Hematopoietic multipotent progenitor cell treated with erythropoietin and hydrocortisone succinate and interleukin-3 and kit ligand, for 6 days (in vitro differentiated cells): ENCODE data around the gene MDM4.
"Not testable (repeated sequence)": the region's sequence is repeated elsewhere in the genome, so short reads cannot be mapped to it uniquely, and the experiment has no call there.

ENCODE experiments used
- DNase-seq: peaks from one replicate; pipeline ENCODE4 v3.0.0-alpha.2; 2015

MDM4 gene

DNA sequence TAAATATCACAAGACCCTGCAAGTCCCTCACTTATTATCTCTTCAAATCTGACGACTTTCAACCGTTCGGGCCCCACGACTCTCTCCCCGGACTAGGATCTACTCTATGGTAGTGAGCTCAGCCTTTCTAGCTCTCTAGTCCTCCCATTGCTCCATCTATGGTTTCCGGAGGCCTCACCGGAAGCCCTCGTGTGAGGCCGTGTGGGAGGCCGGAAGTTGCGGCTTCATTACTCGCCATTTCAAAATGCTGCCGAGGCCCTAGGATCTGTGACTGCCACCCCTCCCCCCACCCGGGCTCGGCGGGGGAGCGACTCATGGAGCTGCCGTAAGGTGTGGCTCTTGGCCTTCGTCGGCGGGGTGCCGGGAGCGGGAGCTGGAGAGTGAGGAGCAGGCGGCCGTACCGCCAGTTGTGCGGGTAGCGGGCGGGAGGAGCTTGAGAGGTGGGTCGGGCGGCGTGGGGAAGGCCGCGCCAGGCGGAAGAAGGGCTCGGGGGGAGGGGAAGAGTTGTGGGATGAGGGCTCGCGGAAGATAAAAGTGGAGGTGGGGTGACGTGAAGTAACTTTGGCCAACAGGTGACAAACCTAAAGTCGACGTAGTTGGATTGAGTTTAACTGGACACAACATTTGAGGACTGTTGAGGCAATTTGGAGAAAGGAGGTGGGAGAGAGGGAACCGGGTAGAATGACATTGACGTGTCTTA lies at the start of gene MDM4:
TSS of gene MDM4 (plus strand) at position 227 of the 700 bp plus-strand sequence. CDS start 9,113 bp downstream, outside the sequence.
- peak; percentile 99 for DNase-seq

DNA sequence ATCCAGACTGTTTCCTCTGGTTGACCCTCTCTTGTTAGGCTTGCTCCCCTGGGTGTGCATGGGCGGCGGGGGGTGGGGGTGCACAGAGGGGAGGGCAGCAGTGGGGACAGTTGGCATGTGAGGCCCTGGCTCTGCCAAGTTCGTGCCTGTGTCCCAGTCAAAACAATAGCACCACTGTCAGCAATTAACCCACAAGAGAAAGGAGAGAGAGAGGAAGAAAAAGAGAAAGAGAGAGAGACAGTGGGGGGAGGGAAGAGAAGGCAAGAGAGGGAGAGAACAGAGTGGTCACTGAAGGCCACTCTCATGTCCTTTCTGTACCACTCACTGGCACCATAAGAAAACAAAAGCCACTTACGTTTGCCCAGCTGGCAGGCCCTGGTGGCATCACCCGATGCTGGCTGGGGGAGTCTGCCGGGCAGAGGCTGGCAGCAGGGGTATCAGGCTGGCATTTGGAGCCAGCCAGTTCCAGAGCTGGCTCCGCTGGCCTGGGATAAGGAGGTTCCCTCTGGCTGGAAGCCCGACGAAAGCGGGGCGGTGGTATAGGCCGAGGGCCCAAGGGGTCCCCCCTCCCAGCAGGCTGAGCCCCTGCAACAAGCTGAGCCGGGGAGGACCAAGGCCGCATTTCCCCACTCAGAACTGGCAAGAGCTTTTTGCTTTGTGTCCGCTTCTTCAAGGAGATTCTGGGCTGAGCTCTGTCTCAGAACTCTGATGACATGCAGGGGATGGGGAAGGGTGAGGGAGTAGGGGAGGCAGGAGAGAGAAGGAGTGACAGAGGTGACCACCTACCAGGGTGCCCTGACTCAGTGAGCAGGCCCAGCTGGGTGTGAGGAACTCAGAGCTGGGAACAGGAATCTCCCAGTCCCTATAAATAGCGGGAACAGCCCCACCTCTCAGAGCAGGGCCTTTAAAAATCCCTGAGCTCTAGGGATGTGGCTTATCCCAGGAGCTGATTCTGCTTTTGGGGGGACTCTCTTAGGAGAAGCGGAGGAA lies 49.5 kb upstream of the MDM4 start:
- no peak for DNase-seq

- DNase-seq = no peak
Observed at GRCh38 chr1:204468206-204468605, 48.0 kb upstream of the MDM4 start.

DNA sequence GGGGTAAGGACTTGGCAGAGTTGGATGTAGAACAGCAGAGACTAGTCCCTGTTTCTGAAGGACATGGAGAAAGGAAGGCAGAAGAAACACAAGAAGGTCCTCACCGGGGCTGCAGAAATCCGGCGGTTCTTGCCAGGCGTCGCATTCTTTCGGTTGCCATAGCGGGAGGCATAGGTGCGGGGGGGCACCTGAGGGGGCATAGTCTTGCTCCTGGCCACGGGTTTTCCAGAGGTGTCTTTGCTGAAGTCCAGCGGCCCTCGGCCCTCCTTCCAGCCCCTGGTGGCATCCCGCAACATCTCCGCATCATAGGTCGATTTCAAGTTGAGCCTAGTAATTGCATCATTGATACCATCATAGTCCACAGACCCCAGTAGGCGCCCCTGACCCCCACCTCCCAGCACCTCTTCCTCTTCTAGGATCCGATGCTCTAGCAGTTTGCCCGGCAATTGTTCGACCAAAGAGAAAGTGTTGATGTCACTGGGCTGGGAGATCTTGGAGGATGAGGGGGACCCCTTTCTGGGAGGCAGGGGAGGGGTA lies 47.4 kb upstream of the MDM4 start:
- DNase-seq = no peak

DNA sequence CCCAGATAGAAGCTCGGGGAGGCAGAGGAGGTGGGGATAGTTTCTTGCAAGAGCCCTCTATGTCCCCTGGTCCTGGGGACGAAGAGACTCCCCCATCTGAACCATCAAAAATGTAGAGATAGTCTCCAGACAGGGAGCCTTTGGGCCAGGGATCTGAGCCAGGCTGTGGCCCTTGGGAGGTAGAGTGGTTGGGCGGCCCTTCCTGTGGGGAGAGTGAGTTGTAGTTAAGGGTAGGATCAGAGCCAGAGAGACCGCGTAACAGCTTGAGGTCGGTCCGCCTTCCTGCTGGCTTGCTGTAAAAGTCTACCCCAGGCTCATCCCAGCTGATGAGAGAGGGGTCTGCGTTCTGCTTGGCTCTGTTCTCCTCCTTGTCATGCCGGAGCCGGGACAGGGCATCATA lies 46.9 kb upstream of the MDM4 start:
- no peak for DNase-seq

DNA sequence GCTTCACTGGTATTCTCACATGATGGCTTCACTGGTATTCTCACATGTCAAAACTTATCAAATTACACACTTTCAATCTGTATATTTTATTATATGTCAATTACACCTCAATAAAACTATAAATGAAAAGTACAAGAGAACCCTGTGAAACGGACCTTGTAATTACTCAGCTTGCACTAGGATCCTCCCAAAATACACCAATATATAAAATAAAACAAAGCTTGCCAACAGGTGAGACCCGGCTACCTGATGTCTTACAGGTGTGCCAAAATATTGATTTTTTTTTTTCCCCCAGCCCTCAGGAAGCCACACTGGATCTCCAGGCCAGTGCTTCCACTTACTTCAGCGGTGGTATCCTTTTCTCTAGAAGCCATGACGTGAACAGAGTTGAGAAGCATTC lies 44.5 kb upstream of the MDM4 start:
- no peak for DNase-seq

GRCh38 chr1:204472660-204473059 lies 43.5 kb upstream of the MDM4 start:
- DNase-seq = no peak

GRCh38 chr1:204473400-204473965 lies 42.7 kb upstream of the MDM4 start:
- no peak for DNase-seq

DNA sequence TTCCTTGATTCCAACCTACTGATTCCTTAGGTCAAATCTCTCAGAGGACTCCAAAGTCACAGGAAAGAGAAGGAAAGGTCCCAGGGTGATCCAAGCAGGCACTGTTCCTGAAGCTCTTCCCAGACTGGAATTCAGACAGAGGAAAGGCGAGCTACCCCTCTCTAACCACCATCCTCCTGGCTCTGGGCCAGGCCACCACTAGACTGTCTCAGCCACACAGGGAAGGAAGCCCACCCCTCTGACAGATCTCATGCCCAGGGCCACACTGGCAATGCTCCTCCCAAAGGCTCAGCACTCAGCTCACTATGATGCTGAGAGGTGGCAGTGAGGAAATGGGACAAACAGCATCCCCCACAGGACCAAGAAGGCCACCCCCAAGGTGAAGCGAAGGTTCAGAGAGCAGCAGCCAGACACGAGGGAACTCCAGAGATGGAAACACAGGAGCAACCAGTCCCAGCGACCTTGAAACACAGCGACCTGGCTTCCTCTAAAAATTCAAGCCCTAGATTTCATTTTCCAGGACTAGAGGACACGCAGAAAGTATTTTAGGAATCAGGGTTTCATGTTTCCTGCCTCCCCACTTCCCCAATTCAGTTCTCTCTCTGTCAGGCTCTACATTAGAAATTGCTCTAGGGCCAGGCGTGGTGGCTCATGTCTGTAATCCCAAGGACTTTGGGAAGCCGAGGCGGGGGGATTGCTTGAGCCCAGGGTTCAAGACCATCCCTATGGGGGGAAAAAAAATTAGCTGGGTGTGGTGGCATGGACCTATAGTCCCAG lies 40.4 kb upstream of the MDM4 start:
- no peak for DNase-seq

DNA sequence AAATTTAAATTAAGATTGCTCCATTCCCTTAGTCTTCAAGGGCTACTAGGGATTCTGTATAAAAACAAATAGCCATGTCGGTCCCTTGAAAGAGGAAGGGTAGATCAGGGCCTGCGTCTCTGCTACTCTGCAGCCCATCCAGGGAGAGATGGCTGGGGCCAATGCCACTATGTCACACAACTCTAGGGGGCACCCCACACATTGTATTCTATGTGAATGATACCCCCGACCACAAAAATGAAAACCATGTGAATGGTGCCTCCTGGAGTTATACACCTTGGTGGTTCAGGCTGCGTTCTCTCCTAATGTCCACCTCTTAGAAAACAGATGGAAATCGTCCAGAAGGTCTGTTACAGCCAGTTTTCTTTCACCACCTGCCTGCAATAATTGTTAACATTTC lies 39.6 kb upstream of the MDM4 start:
- no peak for DNase-seq

- no peak for DNase-seq
Observed at GRCh38 chr1:204477036-204477740, 39.0 kb upstream of the MDM4 start.

- DNase-seq = no peak
Observed at GRCh38 chr1:204478172-204478899, 37.9 kb upstream of the MDM4 start.

DNA sequence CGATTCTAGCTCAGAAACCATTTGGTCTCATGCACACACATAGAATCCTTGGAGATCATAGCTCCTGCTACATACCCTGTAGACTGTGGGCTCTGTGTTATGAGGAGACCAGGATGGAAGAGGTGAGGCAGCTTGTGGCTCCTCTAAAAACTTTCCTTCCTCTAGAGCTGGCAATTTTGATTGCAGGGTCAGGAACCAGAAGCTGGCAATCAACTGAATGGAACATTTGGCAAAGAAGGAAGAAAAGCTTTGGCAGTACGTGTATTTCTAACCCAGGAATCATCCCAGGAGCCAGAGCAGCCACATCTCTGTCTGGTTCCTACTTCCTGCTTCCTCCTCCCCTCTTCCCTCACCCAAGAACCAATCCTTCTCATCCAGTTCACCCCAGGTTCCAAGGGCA lies 37.3 kb upstream of the MDM4 start:
- no peak for DNase-seq

DNA sequence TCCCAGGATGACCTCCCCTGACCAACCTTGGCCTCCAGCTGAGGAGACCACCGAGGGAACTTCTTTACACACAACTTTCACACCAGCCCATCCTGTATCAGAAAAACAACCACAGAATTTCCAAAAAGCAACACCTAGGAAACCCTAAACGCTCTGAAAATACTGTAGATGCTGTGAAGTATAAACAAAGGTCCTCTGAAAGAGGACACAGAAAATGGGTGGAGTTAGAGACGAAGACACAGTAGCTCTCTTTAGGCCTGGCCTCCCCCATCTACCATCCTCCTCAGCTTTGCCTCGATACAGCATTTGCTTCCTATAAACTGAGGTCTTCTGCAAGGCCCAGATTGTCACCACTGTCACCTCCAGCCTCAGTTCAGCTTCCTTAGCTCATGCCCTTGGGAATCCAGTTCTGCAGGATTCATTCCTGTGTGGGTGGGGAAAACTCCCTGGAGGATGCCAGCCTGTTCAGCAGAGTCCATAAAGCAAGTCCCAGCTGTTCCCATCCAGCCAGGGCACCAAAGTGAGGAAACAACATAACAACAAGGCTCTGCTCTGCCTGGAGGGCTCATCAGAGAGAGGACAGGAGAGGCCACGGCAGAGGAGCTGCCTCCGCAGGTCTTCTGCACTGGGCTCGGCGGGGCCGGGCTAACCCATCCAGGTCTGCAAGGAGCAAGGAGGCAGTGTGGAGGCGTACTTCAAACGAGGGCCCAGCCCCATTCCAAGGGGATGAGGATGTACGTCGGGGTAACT lies 36.6 kb upstream of the MDM4 start:
- DNase-seq = no peak

DNA sequence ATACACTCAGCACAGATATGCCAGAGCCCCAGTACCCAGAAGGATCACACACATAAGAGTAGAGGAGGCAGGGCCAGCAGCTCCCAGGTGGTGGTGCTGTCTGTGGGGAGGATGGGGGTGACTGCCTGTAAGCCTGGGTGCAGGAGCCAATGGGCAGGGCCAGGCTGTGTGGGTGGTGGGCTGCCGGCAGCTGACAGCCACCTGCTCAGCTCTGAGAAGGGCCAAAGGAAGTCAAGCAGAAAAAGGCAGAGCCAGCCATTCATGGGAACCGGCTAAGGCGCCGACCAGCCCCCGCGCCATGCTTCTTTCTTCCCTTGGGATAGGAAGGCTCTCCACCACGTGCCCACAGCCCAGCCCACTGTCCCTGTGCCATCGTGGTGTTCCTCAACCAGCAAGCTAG lies 35.7 kb upstream of the MDM4 start:
- DNase-seq = no peak

DNA sequence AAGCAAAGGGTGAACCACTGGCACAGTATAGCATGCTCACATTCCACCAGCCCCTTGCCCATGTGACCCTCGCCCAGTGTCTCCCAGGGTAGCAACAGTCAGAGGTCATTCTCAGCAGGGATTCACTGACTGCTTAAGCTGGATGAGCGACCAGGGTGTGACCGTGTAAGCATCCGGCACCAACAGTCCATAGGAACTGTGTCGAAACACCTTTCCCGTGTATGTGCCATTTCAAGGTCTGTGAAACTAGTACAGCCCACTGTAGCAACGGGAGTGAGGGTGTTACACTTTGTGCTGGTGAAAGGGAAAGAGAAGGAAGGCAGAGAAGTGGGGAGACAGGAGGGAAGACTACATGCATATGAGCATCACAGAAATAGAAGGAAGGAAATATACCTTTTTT lies 32.4 kb upstream of the MDM4 start:
- DNase-seq = no peak

GRCh38 chr1:204486513-204487255 lies 29.5 kb upstream of the MDM4 start:
- not testable (repeated sequence) for DNase-seq

DNA sequence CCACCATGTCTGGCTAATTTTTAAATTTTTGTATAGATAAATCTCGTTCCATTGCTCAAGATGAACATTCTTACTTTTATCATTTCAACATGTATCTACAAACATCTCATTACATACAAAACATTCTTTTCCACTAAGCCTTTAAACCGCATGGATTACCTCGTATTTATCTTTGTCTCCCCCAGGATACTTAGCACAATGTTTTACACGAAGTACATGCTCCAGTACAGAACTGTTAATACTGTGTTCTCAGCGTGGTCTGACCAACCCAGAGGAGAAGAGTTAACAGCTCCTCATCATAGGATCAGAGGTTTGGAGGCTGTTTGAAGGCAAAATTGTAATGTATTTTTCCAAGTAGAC lies 29.0 kb upstream of the MDM4 start:
- no peak for DNase-seq

GRCh38 chr1:204491655-204492054 lies 24.6 kb upstream of the MDM4 start:
- DNase-seq = no peak
